ENCODE results near the gene ICAM5.

GRCh38 chr19:10325732-10326131, 36.0 kb downstream of the ICAM5 start:
- no peak for TF ChIP-seq TAF1 (IDR thresholded peaks at IDR 0.05; ENCODE audit: borderline replicate concordance, insufficient read depth, low read length)
- TF ChIP-seq POLR2AphosphoS5 (IDR thresholded peaks at IDR 0.05; ENCODE audit: low read depth, low read length) = no peak
- no peak for TF ChIP-seq REST (IDR thresholded peaks at IDR 0.05; ENCODE audit: insufficient read depth in 1 of 2, low read depth in 2 of 2, low read length in 2 of 2)
- TF ChIP-seq SIN3A (IDR thresholded peaks at IDR 0.05; ENCODE audit: borderline replicate concordance, insufficient read depth, low read length) = no peak

Measured in PFSK-1 (cell line).